ENCODE results near the gene DDX50.
"Not testable (repeated sequence)": the region's sequence is repeated elsewhere in the genome, so short reads cannot be mapped to it uniquely, and the experiment has no call there.

DNA sequence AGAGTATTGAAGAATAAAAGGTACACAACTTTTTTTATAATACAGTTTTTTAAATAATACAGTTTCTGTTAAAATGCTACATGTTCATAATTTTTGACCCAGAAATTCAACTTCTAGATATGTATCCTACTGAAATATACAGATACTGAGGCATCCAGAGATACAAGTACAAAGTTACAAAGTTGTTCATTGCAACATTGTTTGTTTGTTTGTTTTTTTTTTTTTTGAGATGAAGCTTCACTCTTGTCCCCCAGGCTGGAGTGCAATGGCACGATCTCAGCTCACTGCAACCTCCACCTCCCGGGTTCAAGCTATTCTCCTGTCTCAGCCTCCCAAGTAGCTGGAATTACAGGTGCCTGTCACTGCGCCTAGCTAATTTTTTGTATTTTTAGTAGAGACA is 31.7 kb downstream of the DDX50 start:
- TF ChIP-seq CTCF, POLR2A (IDR thresholded peaks at IDR 0.05): not testable (repeated sequence)
